ENCODE data around the gene EML6. TPM values are rescaled to one million over a fixed set of nuclear protein-coding genes. Genes with fewer than 3 reads are reported as not detected.

Gene EML6
- total and polyA plus RNA-seq, 2 experiments from 2014 or later: 2.7 to 6.2 TPM

DNA sequence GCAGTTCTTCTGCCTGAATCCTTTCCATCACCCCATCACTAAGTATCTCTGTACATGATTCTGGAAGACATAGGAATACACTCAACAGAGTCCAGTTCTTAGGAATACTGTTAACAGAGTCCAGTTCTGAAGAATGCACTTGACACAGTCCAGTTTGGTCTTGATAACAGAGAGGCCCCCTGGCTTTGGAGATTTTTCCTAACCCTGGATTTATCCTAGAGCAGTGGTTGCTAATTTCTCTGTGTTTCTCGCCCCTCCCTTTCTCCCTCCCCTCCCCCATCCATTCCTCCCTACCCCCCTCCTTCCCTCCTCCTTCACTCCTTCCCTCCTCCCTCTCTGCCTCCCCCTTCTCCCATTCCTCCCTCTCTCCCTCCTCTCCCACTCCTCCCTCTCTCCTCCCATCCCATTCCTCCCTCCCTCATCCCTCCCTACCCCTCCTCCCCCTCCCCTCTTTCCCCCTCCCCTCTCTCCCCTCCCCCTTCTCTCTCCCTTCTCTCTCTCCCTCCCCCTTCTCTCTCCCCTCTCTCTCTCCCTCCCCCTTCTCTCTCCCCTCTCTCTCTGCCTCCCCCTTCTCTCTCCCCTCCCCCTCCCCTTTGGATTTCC, 221.4 kb downstream of the EML6 start (continued):
- TF ChIP-seq, protein P1, sequence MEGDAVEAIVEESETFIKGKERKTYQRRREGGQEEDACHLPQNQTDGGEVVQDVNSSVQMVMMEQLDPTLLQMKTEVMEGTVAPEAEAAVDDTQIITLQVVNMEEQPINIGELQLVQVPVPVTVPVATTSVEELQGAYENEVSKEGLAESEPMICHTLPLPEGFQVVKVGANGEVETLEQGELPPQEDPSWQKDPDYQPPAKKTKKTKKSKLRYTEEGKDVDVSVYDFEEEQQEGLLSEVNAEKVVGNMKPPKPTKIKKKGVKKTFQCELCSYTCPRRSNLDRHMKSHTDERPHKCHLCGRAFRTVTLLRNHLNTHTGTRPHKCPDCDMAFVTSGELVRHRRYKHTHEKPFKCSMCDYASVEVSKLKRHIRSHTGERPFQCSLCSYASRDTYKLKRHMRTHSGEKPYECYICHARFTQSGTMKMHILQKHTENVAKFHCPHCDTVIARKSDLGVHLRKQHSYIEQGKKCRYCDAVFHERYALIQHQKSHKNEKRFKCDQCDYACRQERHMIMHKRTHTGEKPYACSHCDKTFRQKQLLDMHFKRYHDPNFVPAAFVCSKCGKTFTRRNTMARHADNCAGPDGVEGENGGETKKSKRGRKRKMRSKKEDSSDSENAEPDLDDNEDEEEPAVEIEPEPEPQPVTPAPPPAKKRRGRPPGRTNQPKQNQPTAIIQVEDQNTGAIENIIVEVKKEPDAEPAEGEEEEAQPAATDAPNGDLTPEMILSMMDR (conservative IDR thresholded peaks at IDR 0.05; ENCODE audit: low read depth in 2 of 2): no peak
- TF ChIP-seq, protein P2, sequence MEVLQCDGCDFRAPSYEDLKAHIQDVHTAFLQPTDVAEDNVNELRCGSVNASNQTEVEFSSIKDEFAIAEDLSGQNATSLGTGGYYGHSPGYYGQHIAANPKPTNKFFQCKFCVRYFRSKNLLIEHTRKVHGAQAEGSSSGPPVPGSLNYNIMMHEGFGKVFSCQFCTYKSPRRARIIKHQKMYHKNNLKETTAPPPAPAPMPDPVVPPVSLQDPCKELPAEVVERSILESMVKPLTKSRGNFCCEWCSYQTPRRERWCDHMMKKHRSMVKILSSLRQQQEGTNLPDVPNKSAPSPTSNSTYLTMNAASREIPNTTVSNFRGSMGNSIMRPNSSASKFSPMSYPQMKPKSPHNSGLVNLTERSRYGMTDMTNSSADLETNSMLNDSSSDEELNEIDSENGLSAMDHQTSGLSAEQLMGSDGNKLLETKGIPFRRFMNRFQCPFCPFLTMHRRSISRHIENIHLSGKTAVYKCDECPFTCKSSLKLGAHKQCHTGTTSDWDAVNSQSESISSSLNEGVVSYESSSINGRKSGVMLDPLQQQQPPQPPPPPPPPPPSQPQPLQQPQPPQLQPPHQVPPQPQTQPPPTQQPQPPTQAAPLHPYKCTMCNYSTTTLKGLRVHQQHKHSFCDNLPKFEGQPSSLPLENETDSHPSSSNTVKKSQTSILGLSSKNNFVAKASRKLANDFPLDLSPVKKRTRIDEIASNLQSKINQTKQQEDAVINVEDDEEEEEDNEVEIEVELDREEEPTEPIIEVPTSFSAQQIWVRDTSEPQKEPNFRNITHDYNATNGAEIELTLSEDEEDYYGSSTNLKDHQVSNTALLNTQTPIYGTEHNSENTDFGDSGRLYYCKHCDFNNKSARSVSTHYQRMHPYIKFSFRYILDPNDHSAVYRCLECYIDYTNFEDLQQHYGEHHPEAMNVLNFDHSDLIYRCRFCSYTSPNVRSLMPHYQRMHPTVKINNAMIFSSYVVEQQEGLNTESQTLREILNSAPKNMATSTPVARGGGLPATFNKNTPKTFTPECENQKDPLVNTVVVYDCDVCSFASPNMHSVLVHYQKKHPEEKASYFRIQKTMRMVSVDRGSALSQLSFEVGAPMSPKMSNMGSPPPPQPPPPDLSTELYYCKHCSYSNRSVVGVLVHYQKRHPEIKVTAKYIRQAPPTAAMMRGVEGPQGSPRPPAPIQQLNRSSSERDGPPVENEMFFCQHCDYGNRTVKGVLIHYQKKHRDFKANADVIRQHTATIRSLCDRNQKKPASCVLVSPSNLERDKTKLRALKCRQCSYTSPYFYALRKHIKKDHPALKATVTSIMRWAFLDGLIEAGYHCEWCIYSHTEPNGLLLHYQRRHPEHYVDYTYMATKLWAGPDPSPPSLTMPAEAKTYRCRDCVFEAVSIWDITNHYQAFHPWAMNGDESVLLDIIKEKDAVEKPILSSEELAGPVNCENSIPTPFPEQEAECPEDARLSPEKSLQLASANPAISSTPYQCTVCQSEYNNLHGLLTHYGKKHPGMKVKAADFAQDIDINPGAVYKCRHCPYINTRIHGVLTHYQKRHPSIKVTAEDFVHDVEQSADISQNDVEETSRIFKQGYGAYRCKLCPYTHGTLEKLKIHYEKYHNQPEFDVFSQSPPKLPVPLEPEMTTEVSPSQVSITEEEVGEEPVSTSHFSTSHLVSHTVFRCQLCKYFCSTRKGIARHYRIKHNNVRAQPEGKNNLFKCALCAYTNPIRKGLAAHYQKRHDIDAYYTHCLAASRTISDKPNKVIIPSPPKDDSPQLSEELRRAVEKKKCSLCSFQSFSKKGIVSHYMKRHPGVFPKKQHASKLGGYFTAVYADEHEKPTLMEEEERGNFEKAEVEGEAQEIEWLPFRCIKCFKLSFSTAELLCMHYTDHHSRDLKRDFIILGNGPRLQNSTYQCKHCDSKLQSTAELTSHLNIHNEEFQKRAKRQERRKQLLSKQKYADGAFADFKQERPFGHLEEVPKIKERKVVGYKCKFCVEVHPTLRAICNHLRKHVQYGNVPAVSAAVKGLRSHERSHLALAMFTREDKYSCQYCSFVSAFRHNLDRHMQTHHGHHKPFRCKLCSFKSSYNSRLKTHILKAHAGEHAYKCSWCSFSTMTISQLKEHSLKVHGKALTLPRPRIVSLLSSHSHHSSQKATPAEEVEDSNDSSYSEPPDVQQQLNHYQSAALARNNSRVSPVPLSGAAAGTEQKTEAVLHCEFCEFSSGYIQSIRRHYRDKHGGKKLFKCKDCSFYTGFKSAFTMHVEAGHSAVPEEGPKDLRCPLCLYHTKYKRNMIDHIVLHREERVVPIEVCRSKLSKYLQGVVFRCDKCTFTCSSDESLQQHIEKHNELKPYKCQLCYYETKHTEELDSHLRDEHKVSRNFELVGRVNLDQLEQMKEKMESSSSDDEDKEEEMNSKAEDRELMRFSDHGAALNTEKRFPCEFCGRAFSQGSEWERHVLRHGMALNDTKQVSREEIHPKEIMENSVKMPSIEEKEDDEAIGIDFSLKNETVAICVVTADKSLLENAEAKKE (CRISPR knock-in tag; IDR thresholded peaks at IDR 0.05): no peak

DNA sequence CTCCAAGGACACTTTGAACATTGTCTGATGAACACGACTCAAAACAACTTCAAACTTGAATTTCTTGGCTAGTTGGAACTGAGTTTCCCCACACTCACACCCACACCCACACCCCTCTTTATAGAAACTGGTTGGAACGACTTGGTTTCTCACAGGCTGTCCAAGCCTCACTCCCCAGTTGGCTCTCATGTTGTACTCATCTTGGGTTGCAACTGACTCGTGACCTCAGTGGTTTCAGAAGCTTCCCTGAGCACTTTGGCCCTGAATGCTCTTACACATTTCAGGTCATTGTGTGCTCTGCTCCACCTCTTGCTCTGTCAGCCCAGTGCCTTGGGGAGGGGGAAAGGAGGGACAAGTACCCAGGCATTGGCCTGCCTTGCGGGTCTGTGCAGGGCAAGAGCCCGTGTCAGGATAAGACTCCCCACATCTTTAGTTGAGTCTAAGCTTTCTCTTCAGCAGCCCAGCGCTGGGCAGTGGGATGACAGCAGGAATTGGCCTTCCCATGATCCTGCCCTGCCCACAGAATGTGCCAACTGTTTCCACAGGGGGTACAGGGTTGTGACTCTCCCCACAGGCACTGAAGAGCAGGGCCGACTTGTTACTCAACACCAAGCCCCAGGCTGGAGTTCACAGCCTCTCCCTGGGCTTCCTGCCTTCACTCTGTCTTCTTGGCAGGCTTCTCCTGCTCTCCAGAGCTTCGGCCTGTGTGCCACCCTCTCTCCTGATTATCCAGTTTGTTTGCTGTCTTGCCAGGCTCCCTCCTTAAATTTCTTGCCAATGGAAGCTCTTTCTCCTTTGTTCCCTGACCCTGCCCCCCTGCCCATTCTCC, 222.1 kb downstream of the EML6 start:
- H3K36me3 ChIP-seq (ENCODE audit: insufficient read depth): no peaks in the 10 kb centered on the region
- DNase-seq (ENCODE audit: low spot score) (no peak), ATAC-seq (no peak)
- H3K79me2 ChIP-seq (replicated peaks; ENCODE audit: insufficient read depth): no peaks in the 10 kb centered on the region
- H4K20me1 ChIP-seq (replicated peaks; ENCODE audit: insufficient read depth): no peaks in the 10 kb centered on the region
- no peaks in the 10 kb centered on the region for H3K27me3 ChIP-seq (ENCODE audit: insufficient read depth)
- Mint-ChIP-seq H3K27me3 (ENCODE audit: insufficient read depth, low read depth, poor library complexity) (peaks cover 17% of the 10 kb centered on the region), H3K9me3 (peaks cover 13% of the 10 kb centered on the region), H3K4me1 (peaks cover 3% of the 10 kb centered on the region; the same call in 2 of the 3 replicates), H3K27ac (no peak overlapping the region), H3K36me3 (ENCODE audit: low read depth) (peaks cover 4% of the 10 kb centered on the region), H3K4me3 (no peak overlapping the region)
- no peak overlapping the region for H2AFZ ChIP-seq
- H3K4me2 ChIP-seq: no peak overlapping the region
- no peak overlapping the region for H3K27ac ChIP-seq (ENCODE audit: low read depth)
- no peak overlapping the region for H3K4me3 ChIP-seq
- TF ChIP-seq ZNF114 (CRISPR knock-in tag; IDR thresholded peaks at IDR 0.05): no peak
- no peaks in the 10 kb centered on the region for H3F3A ChIP-seq (replicated peaks; ENCODE audit: low read depth)
- H3K9me2 ChIP-seq (ENCODE audit: insufficient read depth): no peaks in the 10 kb centered on the region; the same call in 1 of the 2 replicates
- no peaks in the 10 kb centered on the region; the same call in 1 of the 2 replicates for H3K4me1 ChIP-seq (ENCODE audit: insufficient read depth)

Data from GM23338 (cell line).